Measurements from ENCODE around the gene GIN1.
A peak's percentile ranks its signal among the peaks of the same experiment; 100 is the strongest.
"Not testable (repeated sequence)": the region's sequence is repeated elsewhere in the genome, so short reads cannot be mapped to it uniquely, and the experiment has no call there.

Gene GIN1

GRCh38 chr5:103066326-103066725 is 53.6 kb downstream of the GIN1 start:
- no peak for TF ChIP-seq CTCF (IDR thresholded peaks at IDR 0.05; ENCODE audit: low read depth, low read length)
- DNase-seq (ENCODE audit: extremely low read depth, low read depth): no peak

GRCh38 chr5:103060424-103060954 is 59.4 kb downstream of the GIN1 start:
- no peak for TF ChIP-seq CTCF (IDR thresholded peaks at IDR 0.05; ENCODE audit: low read depth, low read length)
- DNase-seq (ENCODE audit: extremely low read depth, low read depth): no peak

- no peak for DNase-seq (ENCODE audit: extremely low read depth, low read depth)
- no peak for TF ChIP-seq CTCF (IDR thresholded peaks at IDR 0.05; ENCODE audit: low read depth, low read length)
These were observed 60.4 kb downstream of the GIN1 start for GRCh38 chr5:103059525-103059924.

GRCh38 chr5:103057208-103058130 is 62.5 kb downstream of the GIN1 start:
- no peak for DNase-seq (ENCODE audit: extremely low read depth, low read depth)
- TF ChIP-seq CTCF (IDR thresholded peaks at IDR 0.05; ENCODE audit: low read depth, low read length): no peak

- not testable (repeated sequence) for DNase-seq (ENCODE audit: extremely low read depth, low read depth)
These were observed 73.2 kb downstream of the GIN1 start for GRCh38 chr5:103046706-103047105.

- DNase-seq (ENCODE audit: extremely low read depth, low read depth): peak; percentile 18
- TF ChIP-seq CTCF (IDR thresholded peaks at IDR 0.05; ENCODE audit: low read depth, low read length): peak; percentile 48
These were observed 78.8 kb downstream of the GIN1 start for GRCh38 chr5:103041071-103041676.

- DNase-seq (ENCODE audit: extremely low read depth, low read depth): no peak
- no peak for TF ChIP-seq CTCF (IDR thresholded peaks at IDR 0.05; ENCODE audit: low read depth, low read length)
These were observed 82.1 kb downstream of the GIN1 start for GRCh38 chr5:103037673-103038455.
